ENCODE data around the gene ZSWIM6. TPM values are rescaled to one million over a fixed set of nuclear protein-coding genes. Genes with fewer than 3 reads are reported as not detected.
A peak's percentile ranks its signal among the peaks of the same experiment; 100 is the strongest.

ZSWIM6 gene
- total RNA-seq, 2 experiments from 2014 or later = 6.1 to 6.5 TPM

DNA sequence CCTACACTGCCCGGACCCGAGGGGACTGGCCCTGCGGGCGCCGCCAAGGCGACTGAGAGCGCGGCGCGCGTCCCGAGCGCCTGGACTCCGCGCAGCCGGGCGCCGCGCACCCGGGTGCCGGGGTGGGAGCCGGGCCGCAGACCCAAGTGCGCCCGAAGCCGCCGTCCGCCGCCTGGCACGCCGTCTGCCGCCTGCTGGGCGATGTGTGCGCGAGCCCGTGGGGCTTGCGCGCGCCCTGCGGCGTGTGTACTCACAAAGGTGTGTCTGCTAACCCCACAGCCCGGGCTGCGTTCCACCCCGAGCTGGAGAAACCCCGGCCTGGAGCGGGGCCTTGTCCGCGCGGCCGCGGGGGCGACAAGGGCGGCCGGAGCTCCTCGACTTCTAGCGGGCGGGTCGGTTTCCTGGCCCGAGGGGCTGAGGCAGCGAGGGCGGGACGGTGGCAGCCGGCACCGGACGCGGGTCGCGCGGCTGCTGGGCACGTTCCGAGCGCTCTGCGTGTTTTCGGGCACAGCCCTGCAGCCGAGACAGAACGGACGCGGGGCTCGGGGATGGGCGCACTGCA is 1.1 kb upstream of the ZSWIM6 start:
- peaks cover 53% of the 10 kb centered on the region for H3K27me3 Mint-ChIP-seq

DNA sequence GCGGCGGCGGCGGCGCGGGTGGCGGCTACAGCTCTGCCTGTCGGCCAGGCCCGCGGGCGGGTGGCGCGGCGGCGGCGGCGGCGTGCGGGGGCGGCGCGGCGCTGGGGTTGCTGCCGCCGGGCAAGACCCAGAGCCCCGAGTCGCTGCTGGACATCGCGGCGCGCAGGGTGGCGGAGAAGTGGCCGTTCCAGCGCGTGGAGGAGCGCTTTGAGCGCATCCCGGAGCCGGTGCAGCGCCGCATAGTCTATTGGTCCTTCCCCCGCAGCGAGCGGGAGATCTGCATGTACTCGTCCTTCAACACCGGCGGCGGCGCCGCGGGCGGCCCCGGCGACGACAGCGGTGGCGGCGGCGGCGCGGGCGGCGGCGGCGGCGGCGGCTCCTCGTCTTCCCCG is 296 bp downstream of the ZSWIM6 start:
- no peaks in the 10 kb centered on the region for H3K9me3 Mint-ChIP-seq
- peak overlapping the region; percentile 90 for H3K4me3 Mint-ChIP-seq
- H3K36me3 Mint-ChIP-seq = peaks cover 7% of the 10 kb centered on the region
- peaks cover 45% of the 10 kb centered on the region for H3K27me3 Mint-ChIP-seq
- H3K27ac Mint-ChIP-seq = peak overlapping the region; percentile 94
- no peak for DNase-seq
- H3K4me1 Mint-ChIP-seq = peaks cover 33% of the 10 kb centered on the region
- POLR2A ChIA-PET = interaction anchor here (0.7 to 1.6 kb wide), 6 partner anchors 29 to 633 kb away, joined by 3 to 9 read pairs (median 4); no protein-coding TSS in a partner anchor
- ATAC-seq (ENCODE audit: low read depth) = peak; percentile 8

More for the DNA sequence above, 1.1 kb upstream of the ZSWIM6 start:
- no peak overlapping the region for H3K27ac Mint-ChIP-seq
- peak overlapping the region; percentile 90 for H3K4me3 Mint-ChIP-seq
- no peaks in the 10 kb centered on the region for H3K9me3 Mint-ChIP-seq
- peaks cover 35% of the 10 kb centered on the region for H3K4me1 Mint-ChIP-seq
- DNase-seq (peak; percentile 76), ATAC-seq (ENCODE audit: low read depth) (peak; percentile 20)
- peaks cover 7% of the 10 kb centered on the region for H3K36me3 Mint-ChIP-seq
- POLR2A ChIA-PET = interaction anchor here (0.9 to 1.6 kb wide), 6 partner anchors 24 to 204 kb away, joined by 3 to 9 read pairs (median 4); partner anchors contain the start of gene SMIM15

DNA sequence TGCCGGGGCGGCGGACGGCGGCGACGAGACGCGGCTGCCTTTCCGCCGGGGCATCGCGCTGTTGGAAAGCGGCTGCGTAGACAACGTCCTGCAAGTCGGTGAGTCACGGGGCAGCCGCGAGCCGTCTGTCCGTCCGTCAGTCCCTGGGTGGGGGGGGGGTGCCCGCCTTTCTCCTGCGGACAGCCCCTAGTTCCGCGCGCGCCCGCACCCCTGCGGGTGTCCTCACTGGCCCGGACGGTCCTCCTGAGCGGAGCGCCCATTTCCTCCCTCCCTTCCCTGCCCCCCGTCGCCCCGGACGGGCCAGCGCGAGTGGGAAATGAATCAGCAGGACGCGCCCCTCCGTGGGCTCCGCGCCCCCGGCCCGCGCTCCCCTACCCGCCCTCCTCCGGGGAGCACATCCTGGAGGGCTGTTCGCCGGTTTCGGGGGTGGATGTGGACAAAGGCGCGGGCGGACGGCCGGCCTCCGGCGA is 828 bp downstream of the ZSWIM6 start:
- Mint-ChIP-seq H3K36me3 (peaks cover 7% of the 10 kb centered on the region), H3K4me1 (peaks cover 32% of the 10 kb centered on the region), H3K27ac (no peak overlapping the region), H3K4me3 (peak overlapping the region; percentile 62), H3K27me3 (peaks cover 43% of the 10 kb centered on the region), H3K9me3 (no peaks in the 10 kb centered on the region)
- ATAC-seq (ENCODE audit: low read depth) (no peak), DNase-seq (peak; percentile 56)
- POLR2A ChIA-PET = no interaction called here

DNA sequence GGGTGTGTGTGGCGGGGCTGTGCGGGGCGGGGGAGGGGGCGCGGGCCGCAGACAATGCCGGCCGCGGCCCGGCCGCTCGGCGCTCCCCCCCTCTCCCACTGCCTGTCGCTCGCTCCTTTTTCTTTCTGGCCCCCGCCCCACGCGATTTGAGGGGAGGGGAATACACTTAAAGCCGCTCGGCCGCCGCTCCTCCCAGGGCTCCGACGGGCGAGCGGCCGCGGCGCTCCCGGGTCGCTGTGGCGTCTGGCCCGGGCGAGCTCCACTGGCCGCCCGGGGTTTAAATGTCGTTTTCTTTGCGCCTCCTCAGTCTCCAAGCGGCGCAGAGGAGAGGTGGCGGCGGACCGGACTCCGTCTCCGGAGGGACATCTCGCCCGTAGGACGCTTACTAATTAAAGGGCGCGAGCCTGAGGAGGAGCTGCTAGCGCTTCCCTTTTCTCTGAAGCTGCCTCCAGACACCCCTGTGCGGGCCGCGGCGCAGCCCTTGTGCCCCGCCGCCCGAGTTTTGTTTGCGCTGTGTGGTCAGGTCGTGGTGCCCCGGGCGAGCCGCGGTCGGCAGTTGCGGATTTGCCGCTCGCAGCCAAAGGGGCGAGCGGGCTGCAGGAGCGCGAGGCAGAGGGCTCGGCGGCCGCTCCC is 1.4 kb downstream of the ZSWIM6 start:
- no peak for ATAC-seq (ENCODE audit: low read depth)
- Mint-ChIP-seq H3K4me1 (peaks cover 29% of the 10 kb centered on the region), H3K27ac (no peak overlapping the region), H3K27me3 (peaks cover 40% of the 10 kb centered on the region), H3K4me3 (peak overlapping the region; percentile 62), H3K36me3 (peaks cover 7% of the 10 kb centered on the region), H3K9me3 (no peaks in the 10 kb centered on the region)
- peak; percentile 58 for DNase-seq
- POLR2A ChIA-PET = no interaction called here

DNA sequence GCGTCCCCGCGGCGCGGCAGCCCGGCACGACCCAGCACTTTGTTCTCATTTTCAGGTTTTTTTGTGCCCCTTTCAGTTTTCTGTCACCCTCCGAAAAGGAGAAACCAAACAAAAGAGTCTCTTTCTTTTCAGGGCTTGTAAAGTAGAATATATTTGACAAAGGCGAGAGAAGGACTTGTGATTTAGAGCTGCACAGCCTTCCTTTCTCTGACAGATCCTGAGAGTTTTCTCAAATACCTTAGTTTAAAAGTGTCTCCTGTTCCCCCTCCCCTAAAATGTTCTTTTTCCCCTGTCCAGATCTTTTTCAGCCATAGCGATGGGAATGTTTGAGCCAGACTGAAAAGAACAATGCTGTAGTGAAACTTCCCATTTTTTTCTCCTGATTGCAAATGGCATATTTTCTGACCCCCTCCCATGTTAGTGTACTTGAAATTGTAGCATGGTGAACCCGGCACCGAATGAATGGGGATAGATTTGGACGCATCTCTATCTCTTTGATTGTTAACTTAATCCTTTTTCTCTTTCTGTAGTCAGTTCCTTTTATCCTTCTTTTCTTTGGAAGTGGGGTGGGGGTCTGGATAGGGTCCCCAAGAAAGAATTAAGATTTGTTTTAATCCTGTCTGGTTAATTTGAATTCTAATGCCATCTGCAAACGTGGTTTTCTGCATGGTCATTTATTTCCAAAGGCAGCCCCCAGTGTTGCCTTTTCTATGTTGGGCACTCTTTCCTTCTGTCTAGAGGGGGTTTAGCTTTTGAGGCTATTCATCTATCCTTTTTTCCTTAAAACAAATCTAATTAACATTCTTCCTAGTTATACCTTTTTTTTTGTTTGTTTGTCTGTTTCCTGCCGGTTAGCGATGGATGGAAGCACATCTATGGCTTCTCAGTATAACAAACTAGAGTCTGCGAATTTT is 2.2 kb downstream of the ZSWIM6 start:
- no peak for ATAC-seq (ENCODE audit: low read depth)

DNA sequence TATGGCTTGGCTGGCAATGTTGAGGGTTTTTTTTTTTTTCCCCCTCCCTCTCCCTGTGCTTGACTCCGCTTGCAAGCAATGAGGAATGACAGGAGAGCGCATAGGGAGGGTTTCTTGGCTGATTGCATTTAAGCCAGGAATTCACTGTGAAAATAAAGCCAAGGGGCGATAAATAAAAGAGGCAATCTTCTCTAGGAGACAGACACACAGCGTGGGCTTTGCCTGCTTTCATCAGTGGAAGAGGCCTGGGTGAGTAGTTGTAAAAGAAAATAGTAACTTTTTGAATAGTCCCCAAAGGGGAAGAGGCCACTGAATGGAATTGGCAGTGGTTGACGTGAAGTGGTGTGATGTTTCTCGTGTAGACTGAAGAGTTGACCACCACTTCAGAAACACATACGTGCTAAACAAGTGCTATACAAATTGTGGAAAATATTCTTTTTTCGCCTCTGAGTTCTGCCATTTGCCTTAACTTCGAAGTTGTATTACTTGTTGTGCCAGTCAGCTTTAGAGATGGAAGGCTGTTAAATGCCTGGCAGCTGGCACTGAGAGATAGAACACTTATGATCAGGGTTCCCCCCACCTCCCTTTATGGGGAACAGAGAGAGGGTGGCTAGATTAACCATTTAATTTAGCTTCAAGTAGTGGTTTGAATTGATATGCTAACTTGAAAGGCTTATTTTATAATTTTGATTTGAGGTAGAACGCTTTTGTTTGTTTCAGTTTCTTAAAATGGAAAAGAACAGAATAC is 3.0 kb downstream of the ZSWIM6 start:
- peaks cover 18% of the 10 kb centered on the region for H3K4me1 Mint-ChIP-seq

More for the DNA sequence above, 2.2 kb downstream of the ZSWIM6 start:
- H3K27me3 Mint-ChIP-seq = peaks cover 32% of the 10 kb centered on the region
- peak overlapping the region; percentile 62 for H3K4me3 Mint-ChIP-seq
- POLR2A ChIA-PET = no interaction called here
- no peak for DNase-seq
- peaks cover 22% of the 10 kb centered on the region for H3K4me1 Mint-ChIP-seq
- peak overlapping the region; percentile 4 for H3K27ac Mint-ChIP-seq
- no peaks in the 10 kb centered on the region for H3K9me3 Mint-ChIP-seq
- H3K36me3 Mint-ChIP-seq = peaks cover 7% of the 10 kb centered on the region

DNA sequence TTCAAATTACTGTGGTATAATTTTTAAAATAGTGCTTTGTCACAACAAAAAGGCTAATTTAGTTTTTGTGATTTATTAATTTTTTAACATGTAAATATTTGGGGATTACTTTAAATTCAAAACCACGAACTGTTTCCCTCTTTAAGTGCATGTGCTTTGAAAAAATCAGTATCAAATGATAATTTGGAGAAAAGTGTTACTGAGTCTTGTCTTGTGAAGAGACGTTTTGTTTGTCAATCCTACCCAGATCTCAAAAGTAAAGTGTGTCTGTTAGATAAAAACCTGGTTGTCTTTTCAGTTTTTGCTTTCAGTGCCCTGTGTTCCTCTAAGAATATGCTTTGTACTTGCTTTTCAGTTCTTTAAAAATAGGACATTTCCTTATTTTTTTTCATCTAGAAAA is 7.7 kb downstream of the ZSWIM6 start:
- no peak overlapping the region for H3K27ac Mint-ChIP-seq
- H3K27me3 Mint-ChIP-seq = peaks cover 10% of the 10 kb centered on the region
- DNase-seq = no peak
- POLR2A ChIA-PET = no interaction called here
- ATAC-seq (ENCODE audit: low read depth) = no peak
- peaks cover under 1% of the 10 kb centered on the region for H3K36me3 Mint-ChIP-seq
- H3K9me3 Mint-ChIP-seq = no peaks in the 10 kb centered on the region
- no peak overlapping the region for H3K4me3 Mint-ChIP-seq
- H3K4me1 Mint-ChIP-seq = peaks cover 9% of the 10 kb centered on the region

More for the DNA sequence above, 3.0 kb downstream of the ZSWIM6 start:
- DNase-seq (no peak), ATAC-seq (ENCODE audit: low read depth) (no peak)
- Mint-ChIP-seq H3K9me3 (no peaks in the 10 kb centered on the region), H3K27ac (no peak overlapping the region), H3K36me3 (peaks cover 7% of the 10 kb centered on the region), H3K27me3 (peaks cover 24% of the 10 kb centered on the region), H3K4me3 (peak overlapping the region; percentile 62)
- POLR2A ChIA-PET = no interaction called here

DNA sequence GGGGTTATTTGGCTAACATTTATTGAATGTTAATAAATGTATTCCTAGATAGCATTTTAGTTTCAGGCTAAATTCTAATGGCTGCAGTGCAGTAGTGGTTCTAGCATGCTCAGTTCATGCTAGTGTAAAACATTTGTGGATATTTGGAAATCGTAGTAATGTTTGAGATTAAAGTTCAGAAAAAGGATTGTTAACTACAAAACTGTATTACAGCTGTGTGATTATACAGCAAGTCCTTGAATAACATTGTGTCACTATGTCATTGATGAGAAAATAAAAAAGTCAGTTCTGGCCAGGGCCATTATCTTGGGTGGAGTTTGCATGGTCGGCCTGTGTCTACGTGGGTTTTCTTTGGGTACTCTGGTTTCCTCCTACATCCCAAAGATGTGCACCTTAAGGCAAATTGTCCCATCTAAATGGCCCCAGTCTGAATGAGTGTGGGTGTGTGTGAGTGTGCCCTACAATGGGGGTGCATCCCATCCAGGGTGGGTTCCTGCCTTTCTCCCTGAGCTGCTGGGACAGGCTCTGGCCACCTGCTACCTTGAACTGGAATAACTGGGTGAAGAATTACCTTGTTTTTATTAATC is 8.8 kb downstream of the ZSWIM6 start:
- Mint-ChIP-seq H3K27me3 (peaks cover 5% of the 10 kb centered on the region), H3K27ac (no peak overlapping the region), H3K9me3 (no peaks in the 10 kb centered on the region), H3K4me1 (peaks cover 7% of the 10 kb centered on the region), H3K4me3 (no peak overlapping the region), H3K36me3 (no peaks in the 10 kb centered on the region)
- no peak for ATAC-seq (ENCODE audit: low read depth)
- POLR2A ChIA-PET = no interaction called here
- DNase-seq = no peak

DNA sequence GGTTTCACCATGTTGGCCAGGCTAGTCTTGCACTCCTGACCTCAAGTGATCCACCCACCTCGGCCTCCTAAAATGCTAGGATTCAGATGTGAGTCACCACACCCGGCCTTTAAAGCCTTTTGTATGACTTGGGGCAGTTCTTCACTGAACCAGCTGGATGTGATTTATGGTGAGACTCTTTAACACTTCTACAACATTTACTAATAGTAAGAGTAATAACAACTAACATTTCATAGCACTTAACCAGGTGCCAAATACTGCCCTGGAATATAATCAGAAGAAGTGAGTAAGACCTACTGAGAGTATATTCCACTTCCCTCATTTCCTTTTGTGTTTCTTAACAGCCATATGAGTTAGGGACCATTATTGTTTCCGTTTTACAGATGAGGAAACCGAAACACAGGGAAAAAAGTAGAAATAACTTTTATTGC is 10.0 kb downstream of the ZSWIM6 start:
- no peak for DNase-seq

DNA sequence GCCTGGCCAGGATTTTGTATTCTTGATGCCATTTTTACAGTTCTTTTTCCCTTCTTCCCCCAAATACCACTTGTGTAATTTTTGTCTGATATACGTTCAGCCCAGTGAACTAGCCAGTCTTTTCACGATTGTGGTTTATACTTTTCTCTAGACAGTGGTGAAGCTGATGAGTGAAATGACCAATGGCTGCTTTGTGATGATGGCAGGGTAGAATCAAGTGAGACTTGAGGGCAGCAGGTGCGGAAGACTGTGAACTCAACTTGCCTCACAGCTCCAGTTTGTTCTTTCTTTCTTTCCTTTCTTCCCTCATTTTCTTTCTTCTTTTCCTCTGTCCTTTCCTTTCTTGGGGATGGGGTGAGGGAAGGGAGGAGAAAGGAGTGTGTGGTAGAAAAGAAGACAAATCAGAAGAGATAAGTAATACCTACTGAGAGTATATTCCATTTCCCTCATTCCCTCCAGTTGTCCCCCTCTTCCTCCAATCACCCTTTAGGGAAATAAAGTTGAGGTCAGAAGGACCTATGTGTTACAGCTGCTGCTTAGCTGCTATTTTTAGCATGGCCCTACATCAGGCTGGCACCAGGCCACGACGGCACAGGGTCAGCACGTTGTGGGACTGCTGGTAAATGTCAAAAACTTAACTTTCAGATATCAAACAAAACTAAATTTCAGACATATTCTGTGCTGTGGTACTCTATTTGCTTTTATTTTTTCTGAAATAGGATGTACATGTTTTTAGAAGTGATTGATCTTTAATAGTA is 12.3 kb downstream of the ZSWIM6 start:
- Mint-ChIP-seq H3K4me3 (no peak overlapping the region), H3K36me3 (peaks cover 1% of the 10 kb centered on the region), H3K9me3 (peaks cover 2% of the 10 kb centered on the region), H3K27me3 (peaks cover 3% of the 10 kb centered on the region), H3K4me1 (peaks cover 5% of the 10 kb centered on the region), H3K27ac (no peak overlapping the region)
- DNase-seq (no peak), ATAC-seq (ENCODE audit: low read depth) (no peak)
- POLR2A ChIA-PET = no interaction called here

More for the DNA sequence above, 10.0 kb downstream of the ZSWIM6 start:
- Mint-ChIP-seq H3K27ac (no peak overlapping the region), H3K9me3 (no peaks in the 10 kb centered on the region), H3K4me1 (peaks cover 7% of the 10 kb centered on the region), H3K36me3 (peaks cover 1% of the 10 kb centered on the region), H3K27me3 (peaks cover 3% of the 10 kb centered on the region), H3K4me3 (no peak overlapping the region)
- ATAC-seq (ENCODE audit: low read depth) = no peak
- POLR2A ChIA-PET = no interaction called here

DNA sequence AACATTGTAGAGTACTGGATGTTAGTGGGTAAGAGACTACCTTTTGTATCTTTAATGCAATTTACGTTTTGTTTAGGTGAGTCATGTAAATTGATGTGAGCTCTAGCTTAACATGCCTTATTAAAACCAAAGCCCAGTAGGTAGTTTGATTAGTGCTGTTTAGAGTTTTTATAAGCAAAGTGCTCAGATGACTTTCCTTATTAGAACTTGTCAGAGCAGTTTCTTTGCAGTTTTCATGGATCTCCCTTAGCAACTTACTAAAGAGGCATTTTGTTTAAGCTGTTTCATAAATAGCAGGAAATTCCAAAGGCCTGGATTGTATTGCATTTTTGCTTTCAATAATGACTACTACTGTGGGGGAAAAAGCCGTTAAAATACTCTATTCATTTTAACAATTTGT is 14.5 kb downstream of the ZSWIM6 start:
- POLR2A ChIA-PET = no interaction called here
- H3K4me1 Mint-ChIP-seq = peaks cover 2% of the 10 kb centered on the region
- peaks cover 2% of the 10 kb centered on the region for H3K9me3 Mint-ChIP-seq

DNA sequence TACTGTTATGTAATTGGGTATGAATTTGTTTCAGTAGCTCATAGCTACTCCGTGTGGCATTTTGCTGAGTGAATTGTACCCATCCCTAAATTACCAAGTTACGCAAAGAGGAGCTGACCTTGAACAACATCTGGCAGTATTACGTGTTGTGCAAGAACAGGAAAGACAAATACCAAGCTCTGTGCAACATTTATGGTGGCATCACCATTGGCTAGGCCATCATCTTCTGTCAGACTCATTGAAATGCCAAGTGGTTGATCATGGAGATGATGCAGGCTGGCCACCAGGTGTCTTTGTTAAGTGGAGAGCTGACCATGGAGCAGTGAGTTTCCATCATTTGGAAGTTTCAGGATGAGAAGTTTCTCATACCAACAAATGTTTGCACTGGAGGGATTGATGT is 15.0 kb downstream of the ZSWIM6 start:
- DNase-seq (no peak), ATAC-seq (ENCODE audit: low read depth) (no peak)
- Mint-ChIP-seq H3K9me3 (peaks cover 2% of the 10 kb centered on the region), H3K4me1 (peaks cover 2% of the 10 kb centered on the region), H3K4me3 (no peak overlapping the region), H3K27me3 (peaks cover 3% of the 10 kb centered on the region), H3K36me3 (peaks cover 1% of the 10 kb centered on the region), H3K27ac (no peak overlapping the region)
- POLR2A ChIA-PET = no interaction called here

More for the DNA sequence above, 14.5 kb downstream of the ZSWIM6 start:
- Mint-ChIP-seq H3K27me3 (peaks cover 3% of the 10 kb centered on the region), H3K36me3 (peaks cover 1% of the 10 kb centered on the region), H3K4me3 (no peak overlapping the region), H3K27ac (no peak overlapping the region)
- DNase-seq (no peak), ATAC-seq (ENCODE audit: low read depth) (no peak)

All from activated naive CD8-positive, alpha-beta T cell treated with anti-CD3 and anti-CD28 coated beads, Interleukin-2, amount 10 ng/mL, durations not matched to agents 7 days and 5 days (primary cell).